ENCODE results near the gene MICU2. TPM values are rescaled to one million over a fixed set of nuclear protein-coding genes. Genes with fewer than 3 reads are reported as not detected.

The MICU2 gene
- total and polyA plus RNA-seq, 10 of the 15 experiments (the other 5 are each of a cell fraction or from before 2014, with no cell fraction given): 17.7 to 56.6 (median 43.8) TPM

DNA sequence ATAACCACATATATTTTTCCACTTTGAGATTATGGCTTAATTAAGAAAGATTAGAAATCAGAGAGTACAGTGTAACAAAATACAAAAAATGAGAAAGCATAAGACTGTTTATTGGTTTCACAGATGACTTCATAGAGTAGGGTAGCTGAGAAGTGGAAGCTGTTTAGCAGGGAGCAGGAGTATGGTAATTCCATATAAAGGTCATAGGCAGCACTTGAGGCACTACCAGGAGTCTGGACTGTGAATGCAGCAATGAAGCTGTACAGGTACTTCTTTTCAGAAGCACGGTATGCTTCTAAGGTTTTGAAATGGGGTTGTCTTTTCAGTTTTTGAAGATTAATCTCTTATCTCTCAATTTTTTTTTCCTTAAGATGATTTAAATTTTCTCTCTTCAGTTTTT, 69.2 kb downstream of the MICU2 start:
- ChIA-PET POLR2A (no interaction called here), SMC1A (ENCODE audit: uncharacterized antibody, unreplicated experiment) (interaction anchor here (0.8 kb wide), 1 partner anchor 43 kb away, joined by 3 read pairs; no protein-coding TSS in a partner anchor), CTCF (interaction anchor here (1.3 to 1.5 kb wide), 2 partner anchors 11 to 23 kb away, joined by 3 read pairs; no protein-coding TSS in a partner anchor), RAD21 (ENCODE audit: unreplicated experiment) (no interaction called here)
- TF ChIP-seq ELK1 (IDR thresholded peaks at IDR 0.05; ENCODE audit: low read depth, low read length) (no peak), MXI1 (IDR thresholded peaks at IDR 0.05; ENCODE audit: low read depth, low read length) (no peak), MTA3 (IDR thresholded peaks at IDR 0.05; ENCODE audit: borderline replicate concordance, low read length) (no peak), RBBP5 (conservative IDR thresholded peaks at IDR 0.05) (no peak)
- TF ChIP-seq, protein P1, sequence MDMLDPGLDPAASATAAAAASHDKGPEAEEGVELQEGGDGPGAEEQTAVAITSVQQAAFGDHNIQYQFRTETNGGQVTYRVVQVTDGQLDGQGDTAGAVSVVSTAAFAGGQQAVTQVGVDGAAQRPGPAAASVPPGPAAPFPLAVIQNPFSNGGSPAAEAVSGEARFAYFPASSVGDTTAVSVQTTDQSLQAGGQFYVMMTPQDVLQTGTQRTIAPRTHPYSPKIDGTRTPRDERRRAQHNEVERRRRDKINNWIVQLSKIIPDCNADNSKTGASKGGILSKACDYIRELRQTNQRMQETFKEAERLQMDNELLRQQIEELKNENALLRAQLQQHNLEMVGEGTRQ (IDR thresholded peaks at IDR 0.05; ENCODE audit: borderline replicate concordance, low read depth, low read length): no peak
- Histone ChIP-seq H3K27me3 (replicated peaks in 1 of 2; ENCODE audit: control insufficient read depth in 2 of 2, insufficient read depth in 2 of 2, low read length in 1 of 2) (no peaks in the 10 kb centered on the region), H2AFZ (ENCODE audit: control insufficient read depth, low read depth, low read length) (no peak overlapping the region), H3K9ac (ENCODE audit: control insufficient read depth, insufficient read depth, low read length) (no peak overlapping the region), H3K27ac (ENCODE audit: control insufficient read depth, insufficient read depth) (no peak overlapping the region), H3K79me2 (ENCODE audit: control insufficient read depth, insufficient read depth, low read length) (no peaks in the 10 kb centered on the region), H3K4me2 (ENCODE audit: control insufficient read depth, insufficient read depth) (no peak overlapping the region), H3K4me3 (no peak overlapping the region), H3K9me3 (replicated peaks; ENCODE audit: control insufficient read depth, insufficient read depth, low read length) (no peaks in the 10 kb centered on the region), H3K36me3 (ENCODE audit: control insufficient read depth in 2 of 2, insufficient read depth in 2 of 2, low read length in 1 of 2) (peaks cover 0 to 3% of the 10 kb centered on the region in 2 experiments; a peak in 2 of 4 replicates), H4K20me1 (ENCODE audit: control insufficient read depth, insufficient read depth) (no peaks in the 10 kb centered on the region), H3K4me1 (ENCODE audit: control insufficient read depth, insufficient read depth, low read length) (no peaks in the 10 kb centered on the region)
- whole genome bisulfite sequencing (ENCODE audit: insufficient coverage, insufficient replicate concordance, low lambda C conversion rate, missing lambda C conversion rate): 100% methylated on average over 1 of the region's 1 CpG
- no peak for ATAC-seq
- intact Hi-C loops (cut with micrococcal nuclease; ENCODE audit: unreplicated experiment) (no loop called here), in situ Hi-C loops (cut with MboI) (no loop called here)
- peak; percentile 79 for FAIRE-seq
- DNase-seq (ENCODE audit: low read depth, low spot score): no peak
- no TSS peak for BruUV-seq (replicated peaks)

- H4K20me1 ChIP-seq (ENCODE audit: control insufficient read depth, insufficient read depth): no peaks in the 10 kb centered on the region
- 94% methylated on average over 5 of the region's 5 CpGs for WGBS (ENCODE audit: insufficient coverage, insufficient replicate concordance, low lambda C conversion rate, missing lambda C conversion rate)
- peaks cover 0 to 5% of the 10 kb centered on the region in 2 experiments; a peak in 1 of 4 replicates for H3K36me3 ChIP-seq (ENCODE audit: control insufficient read depth in 2 of 2, insufficient read depth in 2 of 2, low read length in 1 of 2)
- SMC1A ChIA-PET (ENCODE audit: uncharacterized antibody, unreplicated experiment): interaction anchor here (0.7 kb wide), 1 partner anchor 9 kb away, joined by 4 read pairs; no protein-coding TSS in a partner anchor
- POLR2A ChIA-PET: no interaction called here
- DNase-seq (ENCODE audit: low read depth, low spot score) (no peak), FAIRE-seq (no peak), ATAC-seq (no peak)
- no peak overlapping the region for H3K4me2 ChIP-seq (ENCODE audit: control insufficient read depth, insufficient read depth)
- H3K4me1 ChIP-seq (ENCODE audit: control insufficient read depth, insufficient read depth, low read length): no peaks in the 10 kb centered on the region
- BruUV-seq (replicated peaks): no TSS peak
- in situ Hi-C loops (cut with MboI) (no loop called here), intact Hi-C loops (cut with micrococcal nuclease; ENCODE audit: unreplicated experiment) (no loop called here)
- H3K27ac ChIP-seq (ENCODE audit: control insufficient read depth, insufficient read depth): no peak overlapping the region
- no peak overlapping the region for H2AFZ ChIP-seq (ENCODE audit: control insufficient read depth, low read depth, low read length)
- CTCF ChIA-PET: interaction anchor here (0.6 kb wide), 1 partner anchor 1172 kb away, joined by 3 read pairs; no protein-coding TSS in a partner anchor
- RAD21 ChIA-PET (ENCODE audit: unreplicated experiment): no interaction called here
- no peak overlapping the region for H3K4me3 ChIP-seq
- no peaks in the 10 kb centered on the region for H3K9me3 ChIP-seq (replicated peaks; ENCODE audit: control insufficient read depth, insufficient read depth, low read length)
- no peak overlapping the region for H3K9ac ChIP-seq (ENCODE audit: control insufficient read depth, insufficient read depth, low read length)
- H3K79me2 ChIP-seq (ENCODE audit: control insufficient read depth, insufficient read depth, low read length): no peaks in the 10 kb centered on the region
- H3K27me3 ChIP-seq (replicated peaks in 1 of 2; ENCODE audit: control insufficient read depth in 2 of 2, insufficient read depth in 2 of 2, low read length in 1 of 2): no peaks in the 10 kb centered on the region
- TF ChIP-seq SIX5 (IDR thresholded peaks at IDR 0.05; ENCODE audit: low read depth, low read length, severe bottlenecking): no peak
- TF ChIP-seq POLR2AphosphoS2 (IDR thresholded peaks at IDR 0.05; ENCODE audit: low read depth, low read length): no peak
- no peak for TF ChIP-seq MXI1 (IDR thresholded peaks at IDR 0.05; ENCODE audit: low read depth, low read length)
- TF ChIP-seq KAT2A (conservative IDR thresholded peaks at IDR 0.05; ENCODE audit: control insufficient read depth, low read depth, low read length): no peak
- no peak for TF ChIP-seq TBL1XR1 (IDR thresholded peaks at IDR 0.05; ENCODE audit: low read depth, low read length)
- TF ChIP-seq USF1 (IDR thresholded peaks at IDR 0.05; ENCODE audit: borderline replicate concordance, extremely low read length, insufficient read depth, low read depth, low read length): no peak
- TF ChIP-seq NFYA (IDR thresholded peaks at IDR 0.05; ENCODE audit: borderline replicate concordance, low read depth, low read length): no peak
These were observed 72.5 kb downstream of the MICU2 start for GRCh38 chr13:21531455-21531854.

All from GM12878 (cell line).